SHP77 (cell line): Measurements from ENCODE around the gene MCM6.

ENCODE experiments used
- DNase-seq, 2 experiments: peaks; one replicate each; lab custom pipeline; 2025; lab: John Stamatoyannopoulos, UW

MCM6 gene

DNA sequence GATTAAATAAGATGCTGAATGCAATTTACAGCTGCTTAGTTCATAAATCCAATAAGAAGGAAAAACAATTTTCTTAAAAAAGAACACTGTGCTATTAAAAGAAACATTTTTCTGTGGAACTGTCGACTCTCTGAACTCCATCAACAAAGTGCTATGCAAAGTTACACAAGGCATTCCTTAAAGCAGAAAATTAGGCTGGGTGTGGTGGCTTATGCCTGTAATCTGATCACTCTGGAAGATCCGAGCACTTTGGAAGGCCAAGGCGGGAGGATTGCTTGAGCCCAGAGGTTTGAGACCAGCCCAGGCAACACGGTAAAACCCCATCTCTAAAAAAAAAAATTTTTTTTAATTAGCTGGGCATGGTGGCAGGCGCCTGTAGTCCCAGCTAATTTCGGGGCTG, 13.0 kb downstream of the MCM6 start:
- no peak for DNase-seq

DNA sequence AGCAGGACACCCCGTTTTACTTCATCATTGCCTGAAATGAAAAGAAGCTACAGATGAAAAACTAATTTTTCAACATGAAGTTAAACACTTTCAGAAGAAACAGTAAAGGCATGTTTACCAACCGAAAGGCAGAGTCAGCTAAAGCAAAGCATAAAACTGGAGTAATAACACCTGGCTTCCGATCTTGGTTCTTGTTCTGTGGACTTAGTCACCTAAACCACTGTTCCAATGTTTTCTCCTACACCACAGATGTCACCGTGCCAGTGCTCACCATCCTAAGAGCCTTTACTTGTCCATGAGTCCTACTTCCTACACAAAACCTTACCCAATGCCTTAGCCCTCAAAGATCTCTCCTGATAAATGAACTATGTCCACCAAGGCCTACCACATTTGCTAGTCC, 13.5 kb downstream of the MCM6 start:
- no peak for DNase-seq

DNA sequence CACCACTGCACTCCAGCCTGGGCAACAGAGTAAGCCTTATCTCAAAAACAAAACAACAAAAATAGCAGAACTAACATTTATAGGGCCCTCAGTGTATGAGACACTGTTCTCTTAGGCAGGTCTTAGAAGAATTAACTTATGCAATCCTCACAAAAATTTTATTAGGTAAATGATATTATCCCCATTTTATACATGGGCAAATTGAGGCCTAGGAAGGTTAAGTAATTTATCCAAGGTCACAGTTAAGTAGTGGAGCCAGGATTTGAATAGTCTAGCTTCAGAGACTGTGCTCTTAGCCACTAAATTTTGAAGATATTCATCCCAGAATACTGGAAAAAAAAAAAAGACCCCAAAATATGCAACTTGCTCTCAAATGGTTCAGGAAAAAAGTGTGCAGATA, 22.8 kb downstream of the MCM6 start:
- no peak for DNase-seq

DNA sequence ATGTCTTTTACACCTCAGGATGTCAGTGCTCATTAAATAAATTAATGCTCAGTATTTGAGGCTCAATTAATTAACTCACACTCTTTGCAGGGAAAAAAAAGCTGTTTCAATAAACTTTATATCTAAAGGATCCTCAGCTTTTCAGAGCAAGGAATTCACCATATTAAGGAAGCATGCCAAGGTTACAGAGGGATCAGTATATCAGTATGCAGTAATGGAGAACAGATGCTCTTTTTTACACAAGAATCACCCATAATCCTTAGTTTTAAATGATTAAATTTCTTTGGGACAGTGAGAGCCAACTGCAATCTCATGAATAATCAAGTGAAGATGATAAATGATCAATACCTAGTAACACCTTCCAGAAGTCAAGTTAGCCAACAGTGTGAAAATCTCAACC, 24.4 kb downstream of the MCM6 start:
- DNase-seq = no peak

DNA sequence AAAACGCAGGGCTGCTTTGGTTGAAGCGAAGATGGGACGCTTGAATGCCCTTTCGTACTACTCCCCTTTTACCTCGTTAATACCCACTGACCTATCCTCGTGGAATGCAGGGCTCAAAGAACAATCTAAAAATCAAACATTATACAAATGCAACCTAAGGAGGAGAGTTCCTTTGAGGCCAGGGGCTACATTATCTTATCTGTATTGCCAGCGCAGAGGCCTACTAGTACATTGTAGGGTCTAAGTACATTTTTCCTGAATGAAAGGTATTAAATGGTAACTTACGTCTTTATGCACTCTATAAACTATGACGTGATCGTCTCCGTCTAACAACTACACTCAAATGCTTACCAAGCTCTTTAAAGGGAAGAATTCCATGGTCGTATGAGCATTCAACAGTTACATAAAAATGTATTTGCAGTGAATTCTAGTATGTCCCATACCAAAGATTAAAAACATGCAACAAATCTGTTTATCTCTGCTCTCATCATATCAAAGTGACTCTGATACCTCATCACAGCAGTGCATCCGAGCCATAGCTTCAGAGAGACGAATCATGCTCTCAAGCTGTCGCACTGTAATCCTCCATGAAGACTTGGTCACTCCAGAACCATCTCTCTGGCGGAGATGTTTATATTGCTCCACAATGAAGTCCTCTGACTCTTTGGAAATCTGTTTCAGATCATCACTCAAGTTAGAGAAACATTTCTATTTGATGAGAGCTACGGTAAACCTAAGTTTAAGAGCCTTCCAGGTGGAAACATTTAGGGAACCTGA, 25.2 kb downstream of the MCM6 start:
- DNase-seq = no peak

DNA sequence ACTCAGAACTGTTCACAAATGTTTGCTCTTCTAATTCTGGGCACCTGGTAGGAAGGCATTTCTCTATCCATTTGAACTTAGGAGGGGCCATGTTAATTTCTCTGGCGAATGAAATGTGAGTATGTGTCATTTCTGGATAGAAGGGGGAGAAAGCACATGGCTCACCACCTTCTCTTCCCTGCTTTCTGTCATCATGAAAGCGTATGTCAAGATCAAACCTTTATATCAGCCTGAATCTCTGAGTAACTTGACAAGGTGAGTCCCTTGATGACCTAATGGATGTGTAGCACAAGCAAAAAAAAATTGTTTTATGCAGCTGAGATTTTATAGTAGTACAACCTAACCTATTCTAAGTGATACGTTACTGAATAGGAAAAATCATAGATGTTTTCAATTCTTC, 27.2 kb downstream of the MCM6 start:
- no peak for DNase-seq

DNA sequence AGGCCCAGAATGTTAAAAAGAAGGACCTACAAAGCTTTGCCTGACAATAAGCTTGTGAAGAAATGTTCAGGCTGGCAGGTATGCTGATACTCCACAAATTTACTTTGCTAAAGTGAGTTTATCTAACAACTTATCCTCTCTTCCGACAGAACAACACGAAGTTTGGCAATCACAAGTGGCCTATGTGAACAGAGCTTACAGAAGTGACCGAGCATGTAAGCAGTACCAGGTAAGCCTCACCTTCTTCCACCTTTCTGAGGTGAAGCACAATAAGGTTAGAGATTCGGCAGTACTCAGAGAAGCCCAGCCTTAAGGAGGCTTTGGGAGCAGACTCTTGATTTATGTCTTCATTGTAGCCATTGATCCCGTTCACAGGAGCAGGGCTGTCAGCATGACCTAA, 30.2 kb downstream of the MCM6 start:
- DNase-seq = no peak

DNA sequence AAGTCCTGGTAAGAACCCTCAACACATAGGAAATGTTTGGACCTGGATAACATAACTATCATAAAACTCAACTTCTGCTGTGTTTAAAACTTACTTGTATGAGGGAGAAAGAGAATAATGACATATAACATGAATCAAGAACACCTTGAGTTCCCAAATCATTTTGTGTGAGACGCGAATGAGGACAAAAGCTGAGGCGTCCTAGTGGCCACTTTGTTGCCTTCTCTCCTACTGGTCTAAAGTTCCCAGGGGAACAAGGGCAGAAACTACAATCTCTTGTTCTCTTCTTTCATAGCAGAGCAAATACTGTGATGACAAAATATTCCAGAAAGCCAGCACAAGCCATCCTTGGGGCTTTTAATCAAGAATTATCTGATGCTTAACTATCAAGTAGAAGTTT, 31.0 kb downstream of the MCM6 start:
- no peak for DNase-seq

DNA sequence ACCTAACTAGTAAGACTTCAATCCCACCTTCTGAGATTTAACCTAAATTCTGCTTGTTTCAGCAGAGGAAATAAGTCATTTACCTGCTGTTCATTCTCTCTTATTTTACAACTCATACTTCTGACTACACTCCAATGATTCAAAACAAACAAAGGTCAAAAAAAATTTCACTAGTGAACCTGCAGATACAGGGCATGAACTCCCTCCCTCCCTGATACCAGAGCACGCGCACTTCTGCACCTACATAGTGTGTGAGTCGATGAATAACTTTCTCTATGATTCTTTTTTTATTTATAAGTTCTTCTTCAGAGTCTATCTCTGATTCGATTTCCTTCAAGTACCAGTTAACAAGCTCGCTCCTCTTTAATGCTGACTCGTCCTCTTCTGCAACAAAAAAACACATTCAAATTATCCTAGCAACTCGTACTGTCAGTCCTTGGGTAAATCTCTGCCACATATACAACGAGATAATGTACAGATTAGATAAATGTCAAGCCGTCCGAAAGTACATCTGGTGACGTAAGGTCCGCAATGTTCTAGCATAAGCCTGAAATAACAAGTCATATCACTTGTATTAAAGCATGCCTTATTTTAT, 31.8 kb downstream of the MCM6 start:
- DNase-seq = no peak

DNA sequence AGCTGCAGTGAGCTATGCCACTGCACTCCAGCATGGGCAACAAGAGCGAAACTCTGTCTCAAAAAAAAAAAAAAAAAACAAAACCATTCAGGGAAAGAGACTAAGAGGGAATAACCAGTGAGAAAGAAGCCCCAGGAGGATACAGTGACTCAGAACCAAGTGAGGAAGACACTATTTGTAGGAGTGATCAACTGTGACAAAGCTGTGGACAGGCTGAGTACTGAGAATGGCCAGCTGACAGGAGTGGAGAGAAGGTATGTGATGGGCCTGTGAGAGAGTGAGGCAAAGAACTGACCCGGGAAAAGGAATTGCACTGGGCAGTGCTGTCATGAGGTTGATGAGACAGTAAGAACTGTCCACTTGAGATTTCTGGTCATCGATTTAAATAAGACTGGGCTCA, 32.6 kb downstream of the MCM6 start:
- no peak for DNase-seq

DNA sequence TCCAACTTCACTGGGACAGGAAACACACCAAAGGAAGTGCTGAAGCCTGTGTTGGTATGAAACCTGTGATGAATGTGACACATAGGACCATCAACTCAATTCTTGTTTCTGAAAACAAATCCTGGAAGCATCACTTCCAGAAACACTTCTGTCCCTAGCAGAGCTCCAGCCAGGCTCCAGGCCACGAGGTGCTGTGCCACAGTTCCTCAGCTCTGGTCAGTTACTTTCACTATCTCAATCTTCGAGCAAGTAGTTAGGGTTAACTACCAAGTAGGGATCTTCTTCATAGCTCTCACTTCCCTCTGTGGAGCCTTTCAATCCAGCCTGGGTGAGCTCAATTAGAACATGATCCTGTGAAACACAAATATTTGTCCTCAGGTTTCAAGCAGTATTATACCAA, 35.6 kb downstream of the MCM6 start:
- no peak for DNase-seq

DNA sequence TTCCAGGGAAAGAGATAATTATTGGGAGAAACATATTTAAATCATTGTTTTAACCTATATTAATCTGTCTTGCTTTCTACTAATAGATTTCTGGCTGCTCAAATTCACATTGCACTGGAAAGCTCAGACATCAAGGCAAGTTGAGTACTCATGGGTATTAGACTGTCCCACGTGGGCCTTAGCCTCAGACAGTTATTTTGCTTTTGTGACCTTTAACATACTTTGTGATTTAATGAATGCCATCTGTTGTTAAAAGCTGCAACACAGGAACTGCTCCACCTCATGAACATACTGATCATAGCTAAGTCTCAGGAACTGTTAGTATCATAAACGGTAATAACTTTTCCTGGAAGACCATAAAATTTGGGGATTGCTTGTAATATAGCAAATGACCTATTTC, 36.5 kb downstream of the MCM6 start:
- DNase-seq = no peak

DNA sequence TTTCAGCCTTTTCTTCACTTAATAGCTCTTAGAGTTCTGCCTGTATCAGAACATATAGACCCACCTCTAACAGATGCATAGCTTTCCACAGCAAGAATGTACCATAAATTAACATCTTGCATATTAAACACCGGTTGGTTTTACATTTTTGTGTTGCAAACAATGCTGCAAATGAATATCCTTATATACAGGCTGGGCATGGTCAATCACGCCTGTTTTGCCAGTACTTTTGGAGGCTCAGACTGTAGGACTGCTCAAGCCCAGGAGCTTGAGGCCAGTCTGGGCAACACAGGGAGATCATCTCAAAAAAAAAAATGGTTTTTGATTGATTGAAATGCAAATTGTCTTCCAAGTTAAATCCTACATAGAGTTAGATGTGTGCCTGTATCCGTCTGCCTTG, 37.7 kb downstream of the MCM6 start:
- no peak for DNase-seq

DNA sequence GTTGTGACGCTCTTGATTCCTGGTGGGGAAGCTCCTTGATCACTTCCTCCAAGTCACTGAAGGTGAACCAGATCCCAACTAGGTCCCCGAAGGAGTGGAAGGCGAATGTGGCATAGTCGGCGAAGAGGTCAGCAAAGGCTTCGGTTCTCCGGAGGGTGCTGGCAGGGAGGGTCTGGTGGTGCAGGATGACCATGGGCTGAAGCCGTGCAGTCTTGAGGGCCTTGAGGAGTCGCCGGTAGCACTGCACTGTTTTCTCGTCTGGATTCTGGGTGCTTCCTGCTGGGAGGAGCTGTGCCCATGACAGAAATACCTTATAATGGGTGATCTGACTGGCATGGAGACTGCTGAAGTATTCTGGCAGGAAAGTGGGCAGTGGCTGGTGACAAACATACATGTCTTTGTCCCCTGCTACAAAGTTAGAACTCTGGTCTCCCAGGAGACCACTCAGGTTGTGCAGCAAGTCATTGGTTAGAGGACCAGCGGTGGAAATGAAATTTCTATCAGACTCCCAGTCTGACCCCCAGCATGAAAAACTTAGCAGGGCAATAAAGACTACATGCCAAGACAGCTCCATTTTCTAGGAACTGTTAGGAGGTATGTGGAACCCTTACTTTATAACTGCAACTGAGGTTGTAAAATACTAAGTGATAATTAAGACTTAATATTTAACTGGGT, 39.5 kb downstream of the MCM6 start, which contains the start of gene LCT:
LCT (minus strand) TSS at position 589 of the 675 bp plus-strand sequence; CDS start at position 574, 15 bp downstream.
- DNase-seq = no peak

DNA sequence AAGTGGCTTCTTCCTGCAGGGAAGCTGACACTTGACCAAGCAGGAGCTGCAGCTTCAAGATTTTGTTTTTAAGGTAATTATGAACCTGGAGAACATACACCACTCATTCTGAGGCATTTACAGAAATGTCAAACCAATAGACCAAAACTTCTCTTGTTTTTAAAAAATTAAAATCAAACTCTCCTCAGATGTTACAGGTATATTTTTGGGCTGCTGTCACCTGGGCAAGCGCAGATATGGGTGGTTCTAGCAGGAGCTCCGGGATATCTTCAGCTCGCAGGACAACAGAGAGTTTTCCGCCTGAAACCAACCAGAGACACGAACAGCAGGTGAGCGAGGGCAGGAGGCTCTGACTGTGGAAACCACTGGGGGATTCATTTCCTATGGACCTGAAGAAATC, 43.4 kb downstream of the MCM6 start:
- no peak for DNase-seq

DNA sequence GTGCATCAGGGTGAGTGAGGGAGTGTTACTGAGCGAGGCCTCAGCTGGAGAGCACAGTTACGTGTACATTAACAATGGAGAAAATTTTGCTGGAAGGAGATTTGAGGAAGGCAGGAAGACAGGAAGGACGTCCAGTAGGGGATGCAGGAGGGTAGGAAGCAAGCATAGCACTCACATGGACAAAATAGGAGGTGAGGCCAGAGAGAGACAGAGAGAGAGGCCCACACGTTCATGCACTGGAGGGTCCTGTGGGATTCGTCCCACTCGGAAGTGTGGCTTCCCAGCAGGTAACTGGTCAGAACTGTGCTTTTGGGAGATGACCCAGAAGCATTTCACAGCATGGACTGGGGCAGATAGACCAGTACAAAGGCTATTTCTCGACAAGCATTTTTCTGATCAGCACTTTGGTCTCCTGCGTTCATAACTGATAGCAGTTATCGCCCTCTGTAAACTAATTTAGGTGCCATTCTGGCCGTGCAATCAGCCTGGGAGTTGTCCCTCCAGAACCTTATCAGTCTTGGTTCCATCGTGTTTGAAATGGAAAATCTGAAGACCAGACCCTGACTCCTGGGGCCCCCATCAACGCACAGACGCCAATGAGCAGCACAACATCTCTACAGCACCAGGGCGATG, 44.9 kb downstream of the MCM6 start:
- DNase-seq = no peak

DNA sequence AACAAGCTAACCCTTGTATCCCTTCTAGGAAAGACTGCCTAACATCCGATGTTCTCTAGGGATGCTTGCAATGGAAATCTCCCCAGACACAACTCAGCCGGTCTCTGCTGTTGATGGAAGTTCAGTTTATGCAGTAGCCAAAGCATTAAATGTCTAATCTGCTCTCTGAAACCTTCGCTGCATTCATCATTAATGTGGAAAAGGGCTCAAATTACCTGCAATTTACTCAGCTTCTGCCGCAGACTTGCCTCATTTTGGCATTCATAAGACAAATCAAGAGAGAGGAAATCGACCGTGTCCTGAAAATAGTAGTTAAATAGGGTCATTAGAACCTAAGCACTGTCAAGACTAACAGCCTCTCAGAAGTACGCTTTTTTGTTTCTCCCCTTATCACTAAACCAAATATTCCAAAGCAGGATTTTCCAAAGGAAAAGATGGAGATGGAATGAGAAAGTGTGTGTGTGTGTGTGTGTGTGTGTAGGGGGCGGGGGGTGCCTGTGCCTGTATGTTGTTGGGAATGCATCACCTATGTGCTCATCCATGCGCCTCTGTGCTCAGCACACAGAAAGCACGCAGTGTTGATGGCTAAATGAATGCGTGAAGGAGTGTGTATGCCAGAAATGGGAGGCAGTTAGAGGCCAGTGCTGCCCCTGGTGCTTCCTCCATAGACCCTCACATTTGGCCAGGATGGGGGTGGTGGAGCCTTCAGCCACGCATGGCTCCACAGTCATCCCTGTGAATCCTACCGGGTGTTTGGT, 46.7 kb downstream of the MCM6 start:
- no peak for DNase-seq

DNA sequence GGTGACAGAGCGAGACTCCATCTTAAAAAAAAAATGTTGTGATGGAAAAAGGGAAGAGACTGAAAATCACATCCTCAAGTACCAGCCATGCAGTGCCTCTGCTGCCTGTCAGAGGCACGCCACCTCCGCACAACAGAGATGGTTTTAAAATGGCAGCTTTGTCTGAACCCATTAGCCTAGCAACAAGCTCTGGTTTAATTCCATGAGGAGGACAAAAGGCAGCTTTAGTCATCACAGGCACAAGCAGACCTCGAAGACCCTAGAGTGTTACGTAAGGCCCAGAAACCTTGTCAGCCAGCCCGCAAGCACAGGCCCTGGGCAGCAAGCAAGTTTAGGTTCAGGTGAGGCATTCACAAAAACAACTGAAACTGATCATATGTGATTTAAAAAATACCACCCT, 49.7 kb downstream of the MCM6 start:
- DNase-seq = no peak

DNA sequence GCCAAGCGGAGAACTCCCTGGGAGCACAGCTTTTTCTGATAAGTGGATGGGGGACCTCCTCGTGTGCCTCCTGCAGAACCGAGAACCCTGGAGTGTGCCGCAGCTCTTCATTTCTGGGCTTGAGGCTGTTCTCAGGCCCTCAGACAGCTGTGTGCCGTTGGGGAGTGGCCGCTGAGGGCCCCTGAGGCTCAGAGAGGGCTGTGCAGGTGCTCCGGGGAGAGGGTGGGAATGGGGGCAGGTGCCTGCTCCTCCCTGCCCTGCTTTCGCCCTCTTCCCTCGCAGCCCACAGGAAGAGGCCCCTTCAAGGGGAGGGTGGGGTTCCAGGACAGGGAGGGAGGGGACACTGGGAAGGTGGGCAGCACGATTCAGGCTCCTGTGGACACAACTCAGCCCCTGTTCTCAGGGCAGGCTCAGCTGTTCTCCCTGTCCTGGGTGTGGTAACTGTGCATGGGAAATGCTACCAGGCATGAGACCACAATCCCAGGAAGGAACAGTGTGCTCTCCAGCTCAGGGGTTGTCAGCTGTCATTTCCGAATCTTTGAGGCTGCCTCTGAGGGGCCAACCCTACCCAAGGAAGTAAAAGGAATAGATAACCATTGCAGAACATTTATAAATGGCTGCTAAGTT, 50.6 kb downstream of the MCM6 start:
- no peak for DNase-seq

DNA sequence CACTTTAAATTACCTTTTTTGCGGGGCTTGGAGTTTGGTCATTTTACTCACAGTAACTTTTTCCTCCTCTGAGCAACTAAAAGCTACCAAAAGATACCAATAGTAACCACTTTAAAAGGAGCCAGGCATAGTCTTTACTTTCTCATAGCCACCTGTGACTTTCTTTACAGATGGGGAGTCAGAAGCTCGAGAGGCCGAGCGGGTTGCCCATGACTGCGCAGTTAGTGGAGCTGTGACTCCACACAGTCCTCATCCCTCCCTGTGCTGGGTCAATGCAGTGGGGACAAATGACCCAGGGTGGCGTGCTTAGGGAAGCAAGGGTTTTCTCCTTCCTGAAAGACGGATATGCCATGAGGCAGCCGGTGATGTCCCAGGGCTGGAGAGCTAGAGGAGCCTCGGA, 51.1 kb downstream of the MCM6 start:
- no peak for DNase-seq

DNA sequence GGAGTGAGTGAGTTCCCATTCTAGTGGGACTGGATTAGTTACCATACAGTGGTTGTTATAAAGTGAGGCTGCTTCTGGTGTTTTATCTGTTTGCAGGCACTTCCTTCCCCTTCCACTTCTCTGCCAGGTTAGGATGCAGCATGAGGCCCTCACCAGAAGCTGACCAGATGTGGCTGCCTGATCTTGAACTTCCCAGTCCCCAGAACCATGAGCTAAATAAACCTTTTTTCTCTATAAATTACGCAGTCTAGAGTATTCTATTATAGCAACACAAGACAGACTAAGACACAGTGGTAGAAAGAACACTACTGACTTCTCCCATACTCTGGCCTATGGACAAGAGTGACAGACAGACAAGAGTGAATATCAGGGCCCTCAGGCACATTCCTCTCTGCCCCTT, 53.4 kb downstream of the MCM6 start:
- no peak for DNase-seq

DNA sequence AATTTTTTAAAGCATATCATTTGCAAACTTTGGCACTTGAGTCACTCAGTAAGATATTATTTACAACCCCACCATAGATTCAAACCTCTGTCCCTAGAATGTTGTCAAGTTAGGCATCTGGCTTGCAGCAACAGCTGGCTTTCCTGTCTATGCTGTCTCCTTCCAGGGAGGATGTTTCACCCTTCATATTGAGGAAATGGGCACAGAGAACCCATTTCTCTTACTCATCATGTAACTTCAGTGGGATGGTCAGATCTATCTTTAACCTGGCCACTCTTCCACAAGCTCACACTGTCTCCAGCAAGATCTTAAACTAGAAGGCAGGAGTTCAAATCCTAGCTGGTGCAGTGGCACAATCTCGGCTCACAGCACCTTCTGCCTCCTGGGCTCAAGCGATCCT, 55.1 kb downstream of the MCM6 start:
- DNase-seq = no peak
